WERI-Rb-1 (cell line): ENCODE data around the gene ZSCAN25.
"Not testable (repeated sequence)": the region's sequence is repeated elsewhere in the genome, so short reads cannot be mapped to it uniquely, and the experiment has no call there.

Source experiments
- DNase-seq: peaks from one replicate; pipeline ENCODE4 v3.0.0-alpha.2; 2020
- H3K27ac ChIP-seq: fragments of 250-450 bp; sonication (Bioruptor Pico); 2 replicates; pipeline ENCODE4 v1.5.1; 2020; ENCODE audit warnings: mild to moderate bottlenecking, moderate library complexity
- H3K27me3 ChIP-seq: fragments of 250-450 bp; sonication (Bioruptor Pico); 2 replicates; pipeline ENCODE4 v1.5.1; 2021; ENCODE audit warnings: mild to moderate bottlenecking, low read depth, moderate library complexity; ENCODE audit not compliant: insufficient read depth, severe bottlenecking
- H3K36me3 ChIP-seq: fragments of 250-450 bp; sonication (Bioruptor Pico); 2 replicates; pipeline ENCODE4 v1.5.1; 2020; ENCODE audit warnings: mild to moderate bottlenecking, moderate library complexity
- H3K4me3 ChIP-seq: 2 replicates; pipeline ENCODE4 v1.5.1; 2011; ENCODE audit warnings: low read depth, mild to moderate bottlenecking, control low read depth, low read length
- H3K9me3 ChIP-seq: fragments of 250-450 bp; sonication (Bioruptor Pico); 2 replicates; pipeline ENCODE4 v1.5.1; 2021; ENCODE audit warnings: mild to moderate bottlenecking, moderate library complexity; ENCODE audit not compliant: severe bottlenecking
- CTCF ChIP-seq: IDR thresholded peaks from 2 replicates; pipeline ENCODE4 v1.5.1; 2011; ENCODE audit warnings: low read depth, mild to moderate bottlenecking, control low read depth, inconsistent platforms, low read length

The ZSCAN25 gene

GRCh38 chr7:99579956-99580777 is 36.6 kb upstream of the ZSCAN25 start:
- peak; percentile 70 for TF ChIP-seq CTCF
- no peaks in the 10 kb centered on the region for H3K9me3 ChIP-seq
- H3K27me3 ChIP-seq: no peaks in the 10 kb centered on the region
- H3K4me3 ChIP-seq: peak overlapping the region; percentile 75
- DNase-seq: peak; percentile 70
- H3K27ac ChIP-seq: peak overlapping the region; percentile 40
- no peaks in the 10 kb centered on the region for H3K36me3 ChIP-seq

GRCh38 chr7:99580778-99581332 is 35.9 kb upstream of the ZSCAN25 start:
- Histone ChIP-seq H3K27ac (peak overlapping the region; percentile 40), H3K4me3 (peak overlapping the region; percentile 75)
- H3K36me3 ChIP-seq, DNase-seq, H3K9me3 ChIP-seq, H3K27me3 ChIP-seq: not testable (repeated sequence)

- no peaks in the 10 kb centered on the region for H3K36me3 ChIP-seq
Observed at GRCh38 chr7:99588868-99589267, 27.9 kb upstream of the ZSCAN25 start.

GRCh38 chr7:99594948-99595745 is 21.6 kb upstream of the ZSCAN25 start:
- Histone ChIP-seq H3K27ac (no peak overlapping the region), H3K27me3 (no peaks in the 10 kb centered on the region), H3K9me3 (no peaks in the 10 kb centered on the region), H3K36me3 (no peaks in the 10 kb centered on the region), H3K4me3 (no peak overlapping the region)
- DNase-seq: no peak
- TF ChIP-seq CTCF: no peak

More at GRCh38 chr7:99588868-99589267, 27.9 kb upstream of the ZSCAN25 start:
- H3K27me3 ChIP-seq: peaks cover 6% of the 10 kb centered on the region
- H3K4me3 ChIP-seq: no peak overlapping the region
- TF ChIP-seq CTCF: no peak
- no peak for DNase-seq
- no peaks in the 10 kb centered on the region for H3K9me3 ChIP-seq
- no peak overlapping the region for H3K27ac ChIP-seq

GRCh38 chr7:99596408-99596955 is 20.3 kb upstream of the ZSCAN25 start:
- Histone ChIP-seq H3K9me3 (no peaks in the 10 kb centered on the region), H3K27ac (no peak overlapping the region), H3K27me3 (no peaks in the 10 kb centered on the region), H3K36me3 (no peaks in the 10 kb centered on the region), H3K4me3 (no peak overlapping the region)
- no peak for TF ChIP-seq CTCF
- DNase-seq: no peak
